ENCODE data around the gene SEC24D.
A peak's percentile ranks its signal among the peaks of the same experiment; 100 is the strongest.
"Not testable (repeated sequence)": the region's sequence is repeated elsewhere in the genome, so short reads cannot be mapped to it uniquely, and the experiment has no call there.

Gene SEC24D

DNA sequence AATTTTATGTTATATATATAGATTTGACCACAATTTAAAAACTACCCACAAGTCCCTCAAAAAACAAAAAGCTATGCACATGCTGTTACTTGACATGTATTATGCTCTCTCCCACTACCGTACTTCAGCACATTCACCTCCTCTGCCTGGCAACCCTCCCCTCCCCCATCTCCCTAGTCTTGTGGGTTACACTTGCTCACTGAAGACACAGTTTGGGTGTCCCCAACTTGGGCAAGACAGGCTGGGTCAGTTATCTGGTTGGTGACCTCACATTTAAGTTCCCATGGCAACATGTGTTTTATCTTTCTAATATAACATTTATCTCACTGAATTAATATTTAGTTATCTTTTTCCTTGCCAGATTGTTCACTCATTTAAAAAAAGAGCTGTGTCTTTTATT, 32.7 kb downstream of the SEC24D start:
- no peak for DNase-seq

DNA sequence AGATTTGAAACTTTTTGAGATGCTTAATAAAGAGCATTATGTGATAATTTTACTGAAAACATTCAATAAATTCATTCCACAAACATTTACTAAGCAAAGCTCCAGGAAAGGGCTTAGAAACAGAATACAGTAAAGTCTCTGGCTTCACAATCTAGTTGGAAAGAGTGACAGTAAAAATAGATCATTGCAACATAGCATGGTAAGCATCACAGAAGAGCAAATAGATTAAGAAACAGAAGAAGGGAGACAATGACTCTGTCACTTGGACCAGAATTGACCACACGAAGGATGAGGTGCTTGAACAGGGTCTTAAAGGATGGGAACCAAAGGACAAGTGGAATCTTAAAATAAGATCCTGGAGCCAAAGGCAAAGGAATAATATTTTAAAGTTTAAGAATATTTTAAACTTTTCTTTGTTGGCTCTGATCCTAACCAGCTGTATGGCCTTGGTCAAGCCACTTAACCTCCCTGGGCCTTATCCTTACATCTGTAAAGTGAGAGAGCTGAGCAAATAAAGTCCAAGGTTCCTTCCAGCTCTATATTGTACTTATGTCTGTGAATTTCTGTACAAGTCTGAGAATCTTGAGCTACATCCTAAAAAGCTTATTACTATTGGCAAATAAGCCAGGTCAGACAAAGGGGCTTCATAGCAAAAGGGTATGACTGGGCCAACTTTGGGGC, 33.9 kb downstream of the SEC24D start:
- DNase-seq = no peak

DNA sequence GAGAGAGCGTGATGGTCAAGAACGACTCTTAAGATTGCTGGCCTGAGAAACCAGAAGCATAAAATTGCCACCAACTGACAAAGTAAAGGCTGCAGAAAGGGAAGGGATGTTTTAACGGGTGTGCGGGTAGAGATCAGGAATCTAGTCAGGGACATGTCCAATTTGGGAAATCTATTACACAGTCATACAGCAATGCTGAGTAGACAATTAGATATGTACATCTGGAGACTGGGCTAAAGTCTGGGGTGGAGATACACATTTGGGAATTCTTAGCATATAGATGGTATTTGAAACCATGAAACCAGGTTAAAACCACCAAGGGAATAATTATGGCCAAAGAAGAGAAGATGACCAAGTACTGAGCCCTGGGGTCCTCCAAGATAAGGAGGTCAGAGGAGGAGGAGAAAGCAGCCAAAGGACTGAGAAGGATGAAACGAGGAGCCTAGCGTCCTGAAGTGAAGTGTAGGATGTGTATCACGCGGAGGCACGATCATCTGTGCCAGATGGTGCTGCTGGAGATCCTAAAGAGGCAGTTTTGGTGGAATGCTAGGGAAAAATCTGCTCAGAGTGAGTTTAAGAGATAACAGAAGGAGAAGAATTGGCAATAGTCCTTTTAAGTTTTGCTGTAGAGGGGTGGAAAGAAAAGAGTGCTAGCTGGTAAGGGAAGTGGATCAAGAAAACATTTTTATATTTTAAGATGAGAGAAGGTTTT, 36.5 kb downstream of the SEC24D start:
- DNase-seq = no peak

DNA sequence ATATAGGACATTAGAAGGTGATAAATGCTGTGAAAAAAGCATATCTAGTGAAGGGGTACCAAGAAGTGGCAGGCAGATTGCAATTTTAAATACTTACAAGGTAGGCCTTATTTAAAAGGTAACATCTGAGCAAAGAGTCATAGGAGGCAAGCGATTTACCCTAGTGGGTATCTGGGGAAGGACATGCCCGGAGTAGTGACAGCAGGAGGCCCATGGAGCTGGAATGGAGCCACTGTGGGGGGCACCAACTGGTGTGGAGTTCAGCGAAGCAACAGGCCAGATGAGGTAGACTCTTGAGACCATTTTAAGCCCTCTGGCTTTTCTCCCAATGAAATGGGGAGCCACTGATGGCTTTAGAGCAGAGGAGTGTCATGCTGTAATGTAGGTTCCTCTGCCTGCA, 37.3 kb downstream of the SEC24D start:
- DNase-seq = no peak

DNA sequence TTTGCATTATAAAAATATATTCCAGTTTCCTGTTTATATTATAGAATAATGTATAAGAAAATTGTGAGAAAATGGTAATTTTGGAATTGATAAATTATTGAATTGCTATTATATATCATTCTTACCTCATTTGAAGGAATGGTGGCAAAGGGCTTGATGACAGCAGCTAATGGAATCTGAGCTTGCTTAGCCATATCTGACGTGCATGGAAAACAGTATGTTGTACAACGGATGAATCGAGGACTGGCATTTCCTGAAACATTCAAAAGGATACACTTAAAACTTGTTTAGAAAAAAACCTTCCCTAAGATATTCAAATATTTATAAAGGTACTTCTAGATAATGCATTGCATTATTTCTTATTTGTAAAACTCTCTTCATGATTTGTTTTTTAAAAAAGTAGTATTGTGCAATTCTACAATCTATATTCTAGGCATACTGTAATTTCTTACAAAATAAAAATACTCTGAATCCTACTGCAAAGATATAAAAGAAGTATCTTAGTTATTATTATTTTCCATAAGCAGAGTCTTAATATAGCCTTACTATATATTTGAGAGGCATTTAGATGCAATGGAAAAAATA, 38.3 kb downstream of the SEC24D start:
- DNase-seq = no peak

DNA sequence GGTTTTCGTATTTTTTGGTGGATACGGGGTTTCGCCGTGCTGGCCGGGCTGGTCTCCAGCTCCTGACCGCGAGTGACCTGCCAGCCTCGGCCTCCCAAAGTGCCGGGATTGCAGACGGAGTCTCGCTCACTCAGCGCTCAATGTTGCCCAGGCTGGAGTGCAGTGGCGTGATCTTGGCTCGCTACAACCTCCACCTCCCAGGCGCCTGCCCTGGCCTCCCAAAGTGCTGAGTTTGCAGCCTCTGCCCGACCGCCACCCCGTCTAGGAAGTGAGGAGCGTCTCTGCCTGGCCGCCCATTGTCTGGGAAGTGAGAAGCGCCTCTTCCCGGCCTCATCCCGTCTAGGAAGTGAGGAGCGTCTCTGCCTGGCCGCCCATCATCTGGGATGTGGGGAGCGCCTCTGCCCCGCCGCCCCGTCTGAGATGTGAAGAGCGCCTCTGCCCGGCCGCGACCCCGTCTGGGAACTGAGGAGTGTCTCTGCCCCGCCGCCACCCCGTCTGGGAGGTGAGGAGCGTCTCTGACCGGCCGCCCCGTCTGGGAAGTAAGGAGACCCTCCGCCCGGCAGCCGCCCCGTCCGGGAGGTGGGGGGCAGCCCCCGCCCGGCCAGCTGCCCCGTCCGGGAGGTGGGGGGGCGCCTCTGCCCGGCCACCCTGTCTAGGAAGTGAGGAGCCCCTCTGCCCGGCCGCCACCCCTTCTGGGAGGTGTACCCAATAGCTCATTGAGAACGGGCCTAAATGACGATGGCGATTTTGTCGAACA, 44.1 kb downstream of the SEC24D start:
- DNase-seq = not testable (repeated sequence)

DNA sequence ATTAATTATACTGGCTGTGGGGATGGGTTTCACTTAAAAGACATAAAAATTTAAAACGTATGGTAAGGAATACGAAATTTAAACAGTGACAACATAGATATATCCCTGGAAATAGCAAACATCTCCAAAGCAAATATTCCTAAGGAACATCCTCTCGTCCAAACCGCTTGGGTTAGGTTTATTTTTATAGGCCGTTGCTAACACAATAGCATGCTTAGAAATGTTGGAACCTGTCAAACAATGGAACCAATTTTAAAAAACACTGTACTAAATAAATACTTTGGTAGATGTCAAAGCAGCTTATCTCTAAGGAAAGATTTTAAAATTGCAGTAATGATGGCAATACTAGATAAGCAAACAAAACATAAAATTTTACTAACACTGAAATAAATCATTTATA, 45.4 kb downstream of the SEC24D start:
- peak; percentile 21 to 27 for DNase-seq

DNA sequence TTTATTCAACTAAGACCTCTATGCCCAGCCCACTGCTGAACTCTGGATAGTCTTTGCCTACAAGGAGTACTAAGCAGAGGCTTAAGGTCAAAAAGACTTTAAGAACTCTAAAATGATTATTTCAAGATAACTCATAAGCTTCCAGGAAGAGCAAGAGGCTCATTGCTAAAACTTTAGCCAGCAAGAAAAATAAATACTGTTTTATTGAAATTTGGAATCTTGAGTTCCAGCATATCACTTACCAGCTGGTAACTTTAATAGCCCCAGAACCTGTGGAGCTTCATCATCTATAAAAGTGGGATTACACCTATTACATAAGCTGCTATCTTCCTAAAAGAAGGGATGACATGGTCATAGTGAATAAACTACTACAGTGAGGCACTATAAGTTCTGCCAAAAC, 47.0 kb downstream of the SEC24D start:
- DNase-seq = no peak

DNA sequence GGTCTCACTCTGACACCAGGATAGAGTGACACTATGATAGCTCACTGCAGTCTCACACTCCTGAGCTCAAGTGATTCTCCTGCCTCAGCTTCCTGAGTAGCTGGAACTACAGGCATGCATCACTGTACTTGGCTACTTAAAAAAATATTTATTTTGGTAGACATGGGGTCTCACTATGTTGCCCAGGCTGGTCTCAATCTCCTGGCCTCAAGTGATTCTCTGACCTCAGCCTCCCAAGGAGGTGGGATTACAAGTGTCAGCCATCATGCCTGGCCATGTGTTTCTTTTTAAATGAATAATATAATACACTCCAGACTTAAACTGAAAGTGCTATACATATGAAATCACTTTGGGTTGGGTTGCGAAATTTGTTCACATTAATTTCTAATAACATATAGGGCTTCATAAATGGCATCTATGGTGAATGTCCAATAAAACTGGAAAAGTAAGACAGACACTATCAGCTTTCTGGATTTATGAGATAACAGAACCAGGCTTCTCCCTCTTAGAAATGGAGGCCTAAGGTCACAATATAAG, 48.0 kb downstream of the SEC24D start:
- DNase-seq = no peak

DNA sequence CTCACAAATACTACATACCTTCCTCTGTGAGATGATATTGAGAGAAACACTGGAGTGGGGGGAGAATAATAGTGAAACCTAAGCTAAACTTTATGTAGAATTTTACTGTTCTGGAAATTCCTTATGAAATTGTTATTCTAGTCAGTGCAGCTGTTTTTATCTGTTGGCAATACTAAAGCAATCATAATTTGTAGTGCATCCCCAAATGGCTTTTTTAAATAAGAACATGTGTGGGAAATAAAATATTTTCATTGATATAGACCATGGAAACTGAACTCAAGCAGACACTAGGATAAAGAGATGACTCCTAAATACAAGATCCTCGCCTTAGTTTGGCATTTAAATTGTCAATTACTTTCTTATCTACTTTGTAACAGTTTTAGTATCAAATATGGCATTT, 51.1 kb downstream of the SEC24D start:
- no peak for DNase-seq

DNA sequence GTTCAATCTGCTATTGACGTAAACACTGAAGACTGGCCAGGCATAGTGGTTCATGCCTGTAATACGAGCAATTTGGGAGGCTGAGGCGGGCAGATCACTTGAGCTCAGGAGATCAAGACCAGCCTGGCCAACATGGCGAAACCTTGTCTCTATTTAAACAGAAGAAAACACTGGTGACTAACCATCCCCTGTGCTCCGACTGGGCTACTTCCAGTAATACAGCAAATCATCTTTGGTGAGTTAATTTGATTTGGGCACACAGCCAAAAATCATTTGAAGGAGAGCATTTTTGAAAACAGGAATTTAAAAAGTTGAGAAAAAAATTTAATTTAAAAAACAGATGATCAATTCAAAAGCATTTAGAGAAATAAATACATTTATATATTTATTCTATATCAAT, 52.0 kb downstream of the SEC24D start:
- DNase-seq = no peak

DNA sequence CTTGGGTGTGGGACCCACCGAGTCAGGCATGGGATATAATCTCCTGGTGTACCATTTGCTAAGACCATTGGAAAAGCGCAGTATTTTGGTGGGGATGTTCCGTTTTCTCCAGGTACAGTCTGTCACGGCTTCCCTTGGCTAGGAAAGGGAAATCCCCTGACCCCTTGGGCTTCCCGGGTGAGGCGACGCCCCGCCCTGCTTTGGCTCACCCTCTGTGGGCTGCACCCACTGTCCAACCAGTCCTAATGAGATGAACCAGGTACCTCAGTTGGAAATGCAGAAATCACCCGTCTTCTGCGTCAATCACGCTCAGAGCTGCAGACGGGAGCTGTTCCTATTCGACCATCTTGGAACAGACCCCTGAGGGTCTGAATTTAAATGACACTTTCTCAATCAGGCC, 53.0 kb downstream of the SEC24D start:
- not testable (repeated sequence) for DNase-seq

DNA sequence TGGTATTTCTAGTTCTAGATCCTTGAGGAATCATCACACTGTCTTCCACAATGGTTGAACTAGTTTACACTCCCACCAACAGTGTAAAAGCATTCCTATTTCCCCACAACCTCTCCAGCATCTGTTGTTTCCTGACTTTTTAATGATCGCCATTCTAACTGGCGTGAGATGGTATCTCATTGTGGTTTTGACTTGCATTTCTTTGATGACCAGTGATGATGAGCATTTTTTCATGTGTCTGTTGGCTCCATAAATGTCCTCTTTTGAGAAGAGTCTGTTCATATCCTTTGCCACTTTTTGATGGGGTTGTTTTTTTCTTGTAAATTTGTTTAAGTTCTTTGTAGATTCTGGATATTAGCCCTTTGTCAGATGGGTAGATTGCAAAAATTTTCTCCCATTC, 58.3 kb downstream of the SEC24D start:
- DNase-seq = not testable (repeated sequence)

DNA sequence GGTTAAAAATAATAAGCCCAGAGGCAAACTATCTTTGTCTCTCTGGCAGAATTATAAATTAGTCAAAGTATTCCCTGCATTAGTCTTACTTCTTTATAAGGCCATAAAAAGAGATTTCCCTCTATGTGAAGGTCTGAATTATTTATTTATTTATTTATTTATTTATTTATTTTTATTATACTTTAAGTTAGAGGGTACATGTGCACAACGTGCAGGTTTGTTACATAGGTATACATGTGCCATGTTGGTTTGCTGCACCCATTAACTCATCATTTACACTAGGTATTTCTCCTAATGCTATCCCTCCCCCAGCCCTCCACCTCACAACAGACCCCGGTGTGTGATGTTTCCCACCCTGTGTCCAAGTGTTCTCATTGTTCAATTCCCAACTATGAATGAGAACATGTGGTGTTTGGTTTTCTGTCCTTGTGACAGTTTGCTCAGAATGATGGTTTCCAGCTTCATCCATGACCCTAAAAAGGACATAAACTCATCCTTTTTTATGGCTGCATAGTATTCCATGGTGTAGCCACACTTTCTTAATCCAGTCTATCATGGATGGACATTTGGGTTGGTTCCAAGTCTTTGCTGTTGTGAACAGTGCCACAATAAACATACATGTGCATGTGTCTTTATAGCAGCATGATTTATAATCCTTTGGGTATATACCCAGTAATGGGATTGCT, 58.8 kb downstream of the SEC24D start:
- not testable (repeated sequence) for DNase-seq

DNA sequence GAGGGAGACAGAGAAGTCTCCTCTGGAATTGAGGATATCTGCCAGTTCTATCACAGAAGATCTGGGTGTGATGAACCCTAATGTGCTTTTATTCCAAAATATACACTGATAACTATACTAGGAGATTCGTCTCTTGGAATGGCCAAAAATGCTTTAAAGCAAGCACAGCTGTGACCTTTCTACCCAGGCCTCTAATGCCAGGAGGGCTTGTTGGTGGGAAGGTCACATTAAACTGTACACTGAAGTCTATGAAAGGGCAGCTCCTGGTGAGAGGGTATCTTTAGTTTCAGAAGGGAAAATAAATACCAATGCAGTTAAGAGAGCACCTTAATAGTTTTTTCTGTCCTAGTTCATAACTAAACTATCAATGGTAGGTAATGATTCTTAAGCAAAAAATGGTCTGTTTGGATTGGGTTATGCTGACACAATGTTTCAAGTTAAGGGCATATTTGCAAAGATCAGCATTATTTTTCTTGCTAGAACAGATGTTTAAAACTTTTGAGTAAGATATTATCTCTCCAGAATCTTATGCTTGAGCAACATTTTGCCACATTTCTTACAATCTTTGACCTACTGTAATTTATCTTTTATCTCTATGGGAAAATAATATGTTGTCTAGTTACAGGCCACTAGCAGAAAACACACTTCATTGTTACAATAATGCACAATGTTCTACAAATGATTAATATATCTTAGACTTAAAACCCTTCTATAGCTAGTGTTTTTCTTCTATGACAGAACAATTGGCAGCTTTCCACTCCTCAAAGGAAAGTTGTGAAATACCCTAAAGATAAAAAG, 59.6 kb downstream of the SEC24D start:
- no peak for DNase-seq

DNA sequence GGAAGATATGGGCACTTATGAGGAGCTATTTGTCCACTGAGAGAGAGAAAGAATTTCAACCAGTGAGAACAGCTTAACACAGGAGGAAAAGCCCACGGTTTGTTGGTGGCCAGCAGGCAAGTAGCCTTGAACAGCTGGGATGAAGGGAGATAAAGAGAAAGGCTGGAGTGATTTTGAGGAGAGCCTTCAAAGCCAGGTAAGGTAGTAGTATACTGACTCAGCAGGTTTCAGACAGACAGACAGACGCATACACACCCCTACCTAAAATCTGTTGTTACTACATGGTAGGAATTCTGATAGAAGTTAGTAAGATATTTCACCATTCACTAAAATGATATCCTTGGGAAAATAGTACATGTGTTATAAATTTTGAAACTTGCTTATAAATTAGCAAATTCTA, 60.5 kb downstream of the SEC24D start:
- no peak for DNase-seq

DNA sequence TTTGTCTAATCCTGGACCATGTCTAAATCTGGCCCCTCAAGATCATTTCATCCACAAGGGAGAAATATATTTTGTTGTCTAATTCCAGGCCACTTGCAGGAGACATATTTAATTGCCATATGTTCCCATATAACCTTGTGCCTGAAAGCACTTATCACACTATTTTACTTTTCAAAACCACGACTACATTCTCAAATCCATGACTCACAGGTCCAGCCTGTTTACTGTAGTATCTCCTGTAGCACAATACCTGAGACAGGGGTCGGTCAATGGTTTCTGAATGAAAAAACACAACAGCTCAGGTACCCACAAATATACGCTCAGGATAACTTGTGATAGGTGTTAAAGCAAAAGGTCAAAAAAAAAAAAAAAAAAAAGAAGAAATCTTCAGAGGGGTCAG, 60.9 kb downstream of the SEC24D start:
- DNase-seq = no peak

DNA sequence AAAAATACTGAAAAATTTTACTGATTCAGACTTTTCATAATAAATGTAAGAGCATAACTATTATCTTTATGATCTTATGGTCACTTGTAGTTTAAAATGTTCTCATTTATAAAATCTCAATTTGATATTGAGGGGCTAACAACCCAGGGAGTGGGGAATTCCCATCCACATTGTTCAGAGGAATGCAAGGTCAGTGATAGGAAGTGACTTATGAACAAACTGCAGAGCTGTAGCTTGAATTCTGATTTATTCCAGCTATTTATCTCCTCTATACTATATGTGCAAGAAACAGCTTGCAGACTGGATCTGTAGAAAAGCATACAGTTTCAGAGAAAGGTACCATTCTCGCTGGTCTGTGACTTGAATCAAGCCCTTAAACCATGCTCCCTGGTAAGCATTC, 61.6 kb downstream of the SEC24D start:
- no peak for DNase-seq

DNA sequence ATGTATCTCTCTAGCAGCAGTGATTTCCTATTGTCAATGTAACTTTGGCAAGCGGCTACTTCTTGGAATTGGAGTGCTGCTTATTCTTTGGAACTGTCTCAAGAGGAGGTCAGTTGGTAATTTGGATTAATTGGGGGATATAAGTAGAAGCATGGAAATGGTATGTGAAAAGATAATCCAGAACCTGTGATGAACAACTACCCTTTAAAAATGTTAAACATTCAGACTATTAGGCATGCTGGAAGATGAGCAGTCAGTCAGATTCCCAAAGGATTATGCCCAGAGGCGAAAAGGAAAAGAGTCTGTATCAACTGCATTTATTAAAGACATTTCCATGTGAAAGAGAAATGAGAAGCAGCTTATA, 62.5 kb downstream of the SEC24D start:
- no peak for DNase-seq

DNA sequence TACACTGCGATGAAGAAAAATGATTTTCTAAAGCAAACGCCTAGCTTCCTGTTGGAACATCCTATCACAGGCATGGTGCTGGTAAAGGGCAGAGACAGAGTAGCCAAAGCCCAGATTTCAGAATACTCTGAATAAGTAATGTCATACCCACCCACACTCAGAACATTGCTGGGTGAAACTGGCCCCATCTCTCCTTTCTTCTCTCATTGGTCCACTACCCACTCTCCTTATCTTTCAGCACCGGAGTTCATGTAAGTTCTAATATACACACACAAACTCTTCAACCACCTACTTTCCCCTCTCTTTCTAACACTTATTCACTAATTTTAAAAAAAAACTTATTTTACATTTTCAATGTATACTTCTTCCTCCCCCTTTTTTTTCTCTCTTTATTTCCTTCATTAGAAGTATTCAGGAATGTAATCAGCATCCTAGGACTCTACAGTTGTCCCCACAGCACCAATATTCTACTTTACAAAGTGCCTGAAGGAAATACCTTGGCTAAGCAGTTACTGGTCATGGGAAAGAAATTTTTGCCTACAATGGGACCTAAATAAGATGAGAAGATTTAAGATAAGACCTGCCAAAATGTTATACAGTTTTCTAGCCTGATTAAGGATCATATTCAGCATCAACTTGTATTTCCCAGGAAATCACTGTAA, 63.0 kb downstream of the SEC24D start:
- DNase-seq = no peak

DNA sequence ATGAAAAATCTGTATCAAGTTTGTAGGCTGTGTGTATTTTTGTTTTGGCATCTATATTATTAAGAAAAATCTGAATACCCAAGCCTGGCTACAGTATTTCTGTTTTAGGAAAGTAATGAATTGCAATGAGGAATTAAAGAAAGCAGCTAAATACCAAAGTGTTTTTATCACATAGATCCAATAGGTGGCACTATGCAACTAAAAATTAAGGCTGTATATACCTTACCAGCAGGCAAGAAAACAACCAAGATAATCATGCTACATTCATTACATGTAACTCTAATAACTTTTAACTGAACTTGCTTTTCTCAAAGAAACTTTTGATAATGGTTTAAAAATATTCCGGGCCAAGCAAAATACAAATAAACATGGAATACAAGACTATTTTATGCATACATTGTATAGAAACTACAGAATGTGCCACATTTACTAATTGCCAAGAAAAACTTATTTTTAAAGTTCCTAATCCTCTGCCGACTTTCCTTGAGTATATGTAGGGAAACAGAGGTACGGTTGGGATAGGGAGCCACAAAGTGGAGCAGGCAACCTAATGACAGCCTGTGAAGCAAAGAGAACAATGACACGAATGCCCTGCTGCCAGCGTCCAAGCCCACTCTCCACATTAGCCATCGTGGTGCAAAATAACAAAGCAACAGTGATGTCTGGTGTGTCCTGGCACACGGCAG, 63.7 kb downstream of the SEC24D start:
- DNase-seq = peak in 1 of 2 experiments; percentile 17

All from NCI-H1930 (cell line).